Breast epithelium (tissue), 3 donors: Measurements from ENCODE around the gene BOK.

Experiments used
- CTCF ChIP-seq, 3 donors: fragments of 450-650 bp; IDR thresholded peaks; one replicate each; pipeline ENCODE4 v1.5.1; 2016 to 2017; ENCODE audit warnings: antibody characterized with exemption in 3 of 3, mild to moderate bottlenecking in 3 of 3, moderate library complexity in 3 of 3
- POLR2A ChIP-seq: fragments of 450-650 bp; IDR thresholded peaks from one replicate; pipeline ENCODE4 v1.6.1; 2016; ENCODE audit warnings: antibody characterized with exemption, mild to moderate bottlenecking, moderate library complexity

- TF ChIP-seq CTCF (IDR thresholded peaks at IDR 0.05): no peak
- TF ChIP-seq POLR2A: no peak
Measured at GRCh38 chr2:241618296-241618805, 59.8 kb downstream of the BOK start.
